Measurements from ENCODE around the gene FBXO44.

DNA sequence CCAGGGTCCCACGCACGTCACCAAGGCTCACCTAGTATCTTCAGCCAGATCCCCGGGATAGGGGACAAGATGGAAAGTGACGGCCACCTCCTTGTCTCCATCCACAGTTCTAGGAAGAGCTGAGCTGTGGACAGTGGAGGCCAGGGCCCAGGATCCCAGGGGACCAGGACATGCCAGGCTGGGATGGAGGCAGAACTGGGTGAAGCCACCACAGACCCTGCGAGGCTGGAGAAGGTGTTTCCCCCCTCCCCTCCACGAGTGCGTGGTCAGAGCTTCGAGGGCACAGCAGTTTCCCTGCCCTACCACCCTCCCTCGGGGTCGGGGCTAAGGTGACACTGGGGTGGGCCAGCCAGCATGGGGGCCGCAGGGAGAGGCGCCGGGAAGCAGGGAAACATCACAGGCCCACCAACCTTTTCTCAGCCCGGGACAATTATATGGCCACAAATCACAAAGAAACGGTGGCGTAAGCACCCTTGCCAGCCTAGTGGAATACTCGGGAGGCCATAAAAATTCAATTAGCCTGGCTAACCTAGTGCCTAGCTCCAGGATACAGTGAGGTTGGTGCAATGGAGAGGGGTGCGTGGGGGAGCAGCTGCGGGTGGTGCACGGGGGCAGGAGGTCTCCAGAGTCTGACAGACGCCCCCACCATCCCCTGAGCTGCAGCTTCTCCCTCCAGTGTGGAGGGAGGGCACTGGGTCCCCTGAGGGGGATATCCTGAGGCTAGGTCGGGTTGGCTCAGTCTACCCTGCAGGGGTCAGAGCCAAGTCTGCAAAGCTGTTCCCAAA, 50.2 kb downstream of the FBXO44 start:
- TF ChIP-seq POLR2A (IDR thresholded peaks at IDR 0.05; ENCODE audit: low read length) (no peak), GATA1 (IDR thresholded peaks at IDR 0.05; ENCODE audit: low read depth, low read length) (no peak)
